Gastroesophageal sphincter (tissue), 4 donors: ENCODE results near the gene FBXO38. TPM values are rescaled to one million over a fixed set of nuclear protein-coding genes. Genes with fewer than 3 reads are reported as not detected.

Experiments
- ATAC-seq: fragments of 150-250 bp; one replicate; pipeline ENCODE4 v1.9.1; 2016; ENCODE audit warnings: mild to moderate bottlenecking, moderate library complexity
- H3K27ac ChIP-seq, 4 donors: fragments of 200-600 bp; sonication (generic) in 3 of 4; 1 replicate in 3 of 4; 2 replicates in 1 of 4; pipeline ENCODE4 v1.5.1; 2016 to 2019
- H3K27me3 ChIP-seq: fragments of 200-600 bp; sonication (generic); one replicate; pipeline ENCODE4 v1.5.1; 2019
- H3K36me3 ChIP-seq, 2 donors: fragments of 200-600 bp; sonication (generic); one replicate each; pipeline ENCODE4 v1.5.1; 2019; ENCODE audit warnings: control low read depth in 1 of 2
- H3K4me1 ChIP-seq, 3 donors: fragments of 200-600 bp; sonication (generic); 1 replicate in 2 of 3; 2 replicates in 1 of 3; pipeline ENCODE4 v1.5.1; 2016 to 2019; ENCODE audit warnings: control low read depth in 2 of 3
- H3K4me3 ChIP-seq, 2 donors: fragments of 200-600 bp; sonication (generic); one replicate each; pipeline ENCODE4 v1.5.1; 2019; ENCODE audit warnings: mild to moderate bottlenecking in 1 of 2, moderate library complexity in 1 of 2
- H3K9me3 ChIP-seq, 3 donors: fragments of 200-600 bp; sonication (generic); one replicate each; pipeline ENCODE4 v1.5.1; 2017 to 2019; ENCODE audit warnings: control low read depth in 2 of 3
- EP300 ChIP-seq: sonication (generic); formaldehyde crosslinking; IDR thresholded peaks from one replicate; pipeline ENCODE4 v1.6.1; 2017; ENCODE audit warnings: antibody characterized with exemption, mild to moderate bottlenecking
- POLR2A ChIP-seq, 2 donors: fragments of 450-650 bp; IDR thresholded peaks; one replicate each; pipeline ENCODE4 v1.6.1; 2017; ENCODE audit warnings: antibody characterized with exemption in 2 of 2, mild to moderate bottlenecking in 2 of 2, moderate library complexity in 1 of 2
- POLR2AphosphoS5 ChIP-seq: sonication (generic); formaldehyde crosslinking; IDR thresholded peaks from one replicate; pipeline ENCODE4 v1.6.1; 2017; ENCODE audit warnings: antibody characterized with exemption
- WGBS, 2 donors: methylation state at CpG; one replicate each; pipeline ENCODE4 v1.1.5; 2018; ENCODE audit warnings: low coverage in 1 of 2; 5-methylcytosine and 5-hydroxymethylcytosine counted together
- total RNA-seq, 4 donors: library from RNA; depleted of rRNA; stranded (reverse); fragments of >200 nt; gene quantifications; one replicate each; pipeline ENCODE4 v1.1.0, GENCODE V29; 2016
- TF ChIP-seq, protein P1 (sequence below), 4 experiments: fragments of 200-600 bp in 2 of 4; fragments of 450-650 bp in 2 of 4; sonication (generic) in 1 of 4; IDR thresholded peaks; one replicate each; pipeline ENCODE4 v1.5.1; 2017 to 2019; ENCODE audit warnings: antibody characterized with exemption in 4 of 4, mild to moderate bottlenecking in 2 of 4, moderate library complexity in 2 of 4

FBXO38 gene
- total RNA-seq, 4 donors from 2014 or later: 29.6 to 80.2 (median 40.7) TPM

DNA sequence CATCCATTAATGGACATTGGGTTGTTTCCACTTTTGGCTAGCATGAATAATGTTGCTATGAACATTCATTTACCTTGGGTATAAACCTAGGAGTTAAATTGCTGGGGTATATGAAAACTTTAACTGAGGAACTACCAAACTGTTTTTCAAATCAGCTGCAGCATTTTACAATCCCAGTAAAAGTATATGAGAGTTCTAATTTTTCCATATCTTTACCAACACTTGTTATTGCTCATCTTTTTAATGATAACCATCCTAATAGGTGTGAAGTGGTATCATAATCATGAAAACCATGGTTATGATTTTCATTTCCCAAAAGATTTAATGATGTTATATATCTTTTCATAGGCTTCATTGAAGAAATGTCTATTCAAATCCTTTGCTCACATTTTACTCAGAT is 15.5 kb upstream of the FBXO38 start:
- Histone ChIP-seq H3K27me3 (no peaks in the 10 kb centered on the region), H3K36me3 (no peaks in the 10 kb centered on the region), H3K9me3 (peaks cover 0 to 10% (median 0%) of the 10 kb centered on the region in 3 donors), H3K4me1 (no peaks in the 10 kb centered on the region), H3K4me3 (no peak overlapping the region), H3K27ac (no peak overlapping the region)
- TF ChIP-seq EP300 (no peak), POLR2AphosphoS5 (no peak), POLR2A (IDR thresholded peaks at IDR 0.05) (no peak)
- TF ChIP-seq, protein P1, sequence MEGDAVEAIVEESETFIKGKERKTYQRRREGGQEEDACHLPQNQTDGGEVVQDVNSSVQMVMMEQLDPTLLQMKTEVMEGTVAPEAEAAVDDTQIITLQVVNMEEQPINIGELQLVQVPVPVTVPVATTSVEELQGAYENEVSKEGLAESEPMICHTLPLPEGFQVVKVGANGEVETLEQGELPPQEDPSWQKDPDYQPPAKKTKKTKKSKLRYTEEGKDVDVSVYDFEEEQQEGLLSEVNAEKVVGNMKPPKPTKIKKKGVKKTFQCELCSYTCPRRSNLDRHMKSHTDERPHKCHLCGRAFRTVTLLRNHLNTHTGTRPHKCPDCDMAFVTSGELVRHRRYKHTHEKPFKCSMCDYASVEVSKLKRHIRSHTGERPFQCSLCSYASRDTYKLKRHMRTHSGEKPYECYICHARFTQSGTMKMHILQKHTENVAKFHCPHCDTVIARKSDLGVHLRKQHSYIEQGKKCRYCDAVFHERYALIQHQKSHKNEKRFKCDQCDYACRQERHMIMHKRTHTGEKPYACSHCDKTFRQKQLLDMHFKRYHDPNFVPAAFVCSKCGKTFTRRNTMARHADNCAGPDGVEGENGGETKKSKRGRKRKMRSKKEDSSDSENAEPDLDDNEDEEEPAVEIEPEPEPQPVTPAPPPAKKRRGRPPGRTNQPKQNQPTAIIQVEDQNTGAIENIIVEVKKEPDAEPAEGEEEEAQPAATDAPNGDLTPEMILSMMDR (IDR thresholded peaks at IDR 0.05): no peak
- ATAC-seq: no peak

DNA sequence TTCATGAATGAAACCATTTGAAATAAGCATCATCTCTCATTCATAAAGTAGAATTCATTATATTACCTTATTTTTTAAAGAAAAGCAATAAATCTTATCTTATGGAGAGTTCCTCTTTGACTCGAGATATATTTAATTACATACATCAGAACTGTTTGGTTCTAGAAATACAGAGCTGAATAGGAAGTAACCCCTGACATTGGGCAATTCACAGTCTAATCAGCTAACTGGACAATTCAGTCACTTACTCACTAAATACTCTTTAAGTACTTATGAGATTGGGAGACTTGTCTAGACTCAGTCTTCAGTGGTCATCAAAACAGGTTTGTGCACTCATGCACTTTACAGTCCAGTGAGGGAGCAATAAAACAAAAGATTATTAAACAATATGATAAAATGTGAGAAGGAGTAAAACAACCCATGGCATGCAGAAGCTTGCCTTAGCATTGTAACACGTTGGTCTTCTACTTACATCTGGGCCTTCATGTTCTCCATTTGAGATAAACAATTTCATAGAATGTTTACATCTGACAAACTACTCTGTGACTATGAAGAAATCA is 11.5 kb upstream of the FBXO38 start:
- H3K27me3 ChIP-seq: no peaks in the 10 kb centered on the region
- H3K9me3 ChIP-seq: peaks cover 0 to 10% (median 0%) of the 10 kb centered on the region in 3 donors
- WGBS, 2 donors: 45 to 48% methylated on average over 2 of the region's 2 CpGs
- no peak for ATAC-seq
- H3K27ac ChIP-seq: no peak overlapping the region
- H3K4me3 ChIP-seq: no peak overlapping the region
- no peaks in the 10 kb centered on the region for H3K4me1 ChIP-seq
- TF ChIP-seq EP300 (no peak), POLR2AphosphoS5 (no peak), POLR2A (IDR thresholded peaks at IDR 0.05) (no peak)
- TF ChIP-seq, protein P1 (IDR thresholded peaks at IDR 0.05): no peak
- no peaks in the 10 kb centered on the region for H3K36me3 ChIP-seq

DNA sequence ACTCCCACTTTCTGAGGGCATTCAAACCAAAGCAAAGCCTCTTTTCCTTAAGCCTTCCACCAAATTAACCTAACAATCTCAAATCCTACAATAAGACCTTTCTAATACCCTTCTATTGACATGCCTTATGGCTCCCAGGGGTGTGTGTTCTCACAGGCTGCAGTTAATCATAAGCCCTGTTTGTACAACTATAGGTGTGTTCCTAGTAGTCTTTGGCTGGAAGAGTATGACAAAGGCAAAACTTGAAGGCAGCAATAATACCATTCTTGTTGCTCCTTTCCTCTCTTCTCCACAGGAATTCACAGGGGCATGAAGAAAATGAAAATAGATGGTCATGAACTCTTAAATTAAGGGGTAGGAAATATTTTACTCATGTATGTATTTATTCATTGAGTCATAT is 10.9 kb upstream of the FBXO38 start:
- TF ChIP-seq, protein P1 (IDR thresholded peaks at IDR 0.05): no peak
- TF ChIP-seq POLR2A (IDR thresholded peaks at IDR 0.05) (no peak), EP300 (no peak), POLR2AphosphoS5 (no peak)
- no peak for ATAC-seq
- peaks cover 0 to 5% (median 0%) of the 10 kb centered on the region in 3 donors for H3K9me3 ChIP-seq

DNA sequence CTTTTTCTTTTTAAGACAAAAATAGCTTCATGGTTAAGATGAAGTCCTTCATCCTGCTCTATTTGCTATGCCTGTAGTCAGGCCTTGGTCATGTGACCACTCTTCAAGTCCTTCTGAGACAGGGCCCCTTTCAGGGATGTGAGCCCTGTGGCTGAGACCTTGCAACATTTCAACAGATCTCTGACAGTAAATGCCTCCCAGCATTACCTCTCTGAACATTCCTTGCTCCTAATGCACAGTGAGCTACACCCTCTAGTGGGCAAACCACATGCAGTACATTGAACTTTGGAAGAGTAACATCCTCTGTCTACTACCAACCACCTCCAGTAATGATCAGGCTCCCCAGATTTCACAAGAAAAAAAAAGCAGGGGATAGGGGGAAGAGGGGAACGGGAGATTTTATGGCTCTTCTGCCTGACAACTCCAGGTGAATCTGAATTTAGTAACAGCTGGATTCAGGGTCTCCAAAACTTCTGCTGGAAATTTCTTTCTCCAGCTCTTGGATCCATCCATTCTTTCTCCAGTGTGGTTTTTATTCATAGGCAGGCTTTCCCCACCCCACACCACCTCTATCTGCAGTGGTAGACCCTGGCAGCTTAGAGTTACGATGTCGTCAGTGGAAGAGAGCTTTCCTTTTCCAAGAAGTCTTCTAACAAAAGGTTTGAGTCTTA is 8.9 kb upstream of the FBXO38 start:
- no peaks in the 10 kb centered on the region for H3K36me3 ChIP-seq
- H3K27me3 ChIP-seq: no peaks in the 10 kb centered on the region
- 67 to 74% methylated on average over 1 to 3 of the region's 3 CpGs for WGBS, 2 donors
- TF ChIP-seq POLR2A (IDR thresholded peaks at IDR 0.05) (no peak), POLR2AphosphoS5 (no peak), EP300 (no peak)
- TF ChIP-seq, protein P1 (IDR thresholded peaks at IDR 0.05): peak in 3 of 4 experiments; percentile 33 to 61 (median 40)
- peak; percentile 34 for ATAC-seq
- no peaks in the 10 kb centered on the region for H3K4me1 ChIP-seq
- no peaks in the 10 kb centered on the region for H3K9me3 ChIP-seq
- no peak overlapping the region for H3K4me3 ChIP-seq
- no peak overlapping the region for H3K27ac ChIP-seq

More for the DNA sequence above, 10.9 kb upstream of the FBXO38 start:
- H3K4me1 ChIP-seq: no peaks in the 10 kb centered on the region
- H3K4me3 ChIP-seq: no peak overlapping the region
- H3K27ac ChIP-seq: no peak overlapping the region
- no peaks in the 10 kb centered on the region for H3K36me3 ChIP-seq
- no peaks in the 10 kb centered on the region for H3K27me3 ChIP-seq

DNA sequence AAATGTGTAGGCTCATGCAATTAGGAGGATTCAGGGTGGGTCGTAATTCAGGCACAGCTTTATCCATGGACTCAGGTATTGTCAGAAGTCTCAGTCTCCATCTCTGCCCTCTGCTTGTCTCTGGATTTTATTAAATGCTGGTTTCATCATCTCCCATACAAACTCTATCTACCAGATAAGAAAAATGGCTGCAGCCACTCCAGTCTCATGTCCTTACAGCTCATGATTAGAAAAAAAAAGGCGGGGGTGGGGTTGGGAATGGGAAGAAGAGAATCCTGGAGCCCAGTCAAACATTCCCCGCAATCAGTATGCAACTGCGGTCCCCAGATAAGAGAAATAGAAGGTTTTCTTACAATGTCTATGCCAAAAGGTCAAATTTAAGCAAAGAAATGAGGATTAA is 7.6 kb upstream of the FBXO38 start:
- Histone ChIP-seq H3K27me3 (no peaks in the 10 kb centered on the region), H3K4me1 (no peaks in the 10 kb centered on the region), H3K36me3 (no peaks in the 10 kb centered on the region), H3K4me3 (no peak overlapping the region), H3K9me3 (no peaks in the 10 kb centered on the region), H3K27ac (no peak overlapping the region)
- no peak for ATAC-seq
- 93 to 95% methylated on average over 2 to 3 of the region's 4 CpGs for WGBS, 2 donors
- no peak for TF ChIP-seq POLR2A (IDR thresholded peaks at IDR 0.05)
